Endothelial cell of umbilical vein (primary cell): Measurements from ENCODE around the gene PSMC1. TPM values are rescaled to one million over a fixed set of nuclear protein-coding genes. Genes with fewer than 3 reads are reported as not detected.

Experiments used
- BruUV-seq: library from RNA; stranded (reverse); fragments of 400-500 nt; replicated peaks from 2 replicates; lab custom pipeline; 2021; lab: Mats Ljungman, UMichigan
- CTCF ChIA-PET: fragments of 300-600, 350-600 bp; sonication (Branson Sonifier 250); formaldehyde crosslinking; loops from one replicate; lab custom pipeline; 2021; ENCODE audit warnings: antibody characterized with exemption, inconsistent platforms; lab: Charles Lee
- POLR2A ChIA-PET: fragments of 300-600, 350-600 bp; sonication (Branson Sonifier 250); formaldehyde crosslinking; loops from one replicate; lab custom pipeline; 2021; ENCODE audit warnings: antibody characterized with exemption, inconsistent platforms; lab: Charles Lee
- DNase-seq: peaks from one replicate; pipeline ENCODE4 v3.0.0-alpha.2; 2011; ENCODE audit warnings: low read depth, low spot score
- FAIRE-seq: peaks from 2 replicates; lab custom pipeline; 2011; peaks lifted over from hg19 to GRCh38; lab: Jason Lieb, UNC
- H2AFZ ChIP-seq: 2 replicates; pipeline ENCODE4 v1.6.0; 2012; ENCODE audit warnings: low read depth, low read length, control low read depth, inconsistent platforms
- H3K27ac ChIP-seq: 2 replicates; pipeline ENCODE4 v1.5.1; 2011; ENCODE audit warnings: low read depth, mild to moderate bottlenecking, control low read depth, low read length, moderate library complexity; ENCODE audit not compliant: insufficient read depth
- H3K27me3 ChIP-seq, 2 experiments: 2 replicates each; pipeline versions ENCODE4 v1.6.0 to v1.6.1; 2011; ENCODE audit warnings: low read length in 2 of 2, mixed read lengths in 1 of 2; ENCODE audit not compliant: control insufficient read depth in 2 of 2, insufficient read depth in 2 of 2
- H3K36me3 ChIP-seq, 2 experiments: 2 replicates in 1 of 2; 3 replicates in 1 of 2; pipeline ENCODE4 v1.5.1; 2011; ENCODE audit warnings: low read length in 2 of 2, mild to moderate bottlenecking in 1 of 2, moderate library complexity in 1 of 2; ENCODE audit not compliant: control insufficient read depth in 2 of 2, insufficient read depth in 2 of 2; ENCODE audit errors: extremely low read depth in 1 of 2
- H3K4me1 ChIP-seq: 3 replicates; pipeline ENCODE4 v1.5.1; 2011; ENCODE audit warnings: mild to moderate bottlenecking, low read length; ENCODE audit not compliant: control insufficient read depth, insufficient read depth; ENCODE audit errors: extremely low read depth
- H3K4me2 ChIP-seq: 2 replicates; pipeline ENCODE4 v1.6.1; 2011; ENCODE audit warnings: low read length, control low read depth, mixed read lengths; ENCODE audit not compliant: insufficient read depth
- H3K4me3 ChIP-seq, 3 experiments: fragments of 200-600 bp in 1 of 3; sonication (generic), shearing (Covaris generic) in 1 of 3; replicated peaks in 1 of 3; 2 replicates each; pipeline ENCODE4 v1.5.1; 2011 to 2016; ENCODE audit warnings: control low read depth in 3 of 3, low read length in 3 of 3, mild to moderate bottlenecking in 2 of 3, inconsistent platforms in 1 of 3, low read depth in 1 of 3, moderate library complexity in 1 of 3; ENCODE audit not compliant: insufficient read depth in 1 of 3
- H3K79me2 ChIP-seq: 2 replicates; pipeline ENCODE4 v1.6.0; 2012; ENCODE audit warnings: low read length, inconsistent platforms; ENCODE audit not compliant: control insufficient read depth, insufficient read depth
- H3K9ac ChIP-seq: replicated peaks from 2 replicates; pipeline ENCODE3; 2011; ENCODE audit warnings: low read length, control low read depth; ENCODE audit not compliant: insufficient read depth; ENCODE audit errors: extremely low read depth
- H3K9me1 ChIP-seq: replicated peaks from 3 replicates; pipeline ENCODE4 v1.6.0; 2011; ENCODE audit warnings: mild to moderate bottlenecking, low read length; ENCODE audit not compliant: control insufficient read depth, insufficient read depth; ENCODE audit errors: extremely low read depth
- H3K9me3 ChIP-seq: replicated peaks from 2 replicates; pipeline ENCODE4 v1.5.1; 2012; ENCODE audit warnings: low read length, inconsistent platforms; ENCODE audit not compliant: control insufficient read depth, insufficient read depth
- H4K20me1 ChIP-seq: replicated peaks from 2 replicates; pipeline ENCODE3; 2011; ENCODE audit warnings: mild to moderate bottlenecking, low read length; ENCODE audit not compliant: control insufficient read depth, insufficient read depth; ENCODE audit errors: extremely low read depth
- CTCF ChIP-seq, 2 donors: IDR thresholded peaks; 1 replicate in 1 of 2; 2 replicates in 1 of 2; pipeline ENCODE4 v1.5.1; 2011; ENCODE audit warnings: low read length in 2 of 2, mild to moderate bottlenecking in 2 of 2, moderate library complexity in 2 of 2, control low read depth in 1 of 2, inconsistent platforms in 1 of 2, low read depth in 1 of 2; ENCODE audit not compliant: insufficient read depth in 1 of 2; ENCODE audit errors: extremely low read depth in 1 of 2
- GATA2 ChIP-seq: IDR thresholded peaks from 2 replicates; pipeline ENCODE4 v1.7.0; 2011; ENCODE audit warnings: low read depth, mild to moderate bottlenecking, moderate library complexity, mixed read lengths, low read length; ENCODE audit not compliant: insufficient read length, insufficient read depth
- MYC ChIP-seq: IDR thresholded peaks from one replicate; pipeline ENCODE4 v1.6.1; 2011; ENCODE audit warnings: mild to moderate bottlenecking, low read depth, low read length
- POLR2AphosphoS5 ChIP-seq: IDR thresholded peaks from 2 replicates; pipeline ENCODE4 v1.6.1; 2012; ENCODE audit warnings: low read depth, mild to moderate bottlenecking, control low read depth, low read length, moderate library complexity; ENCODE audit not compliant: insufficient read depth
- dilution Hi-C: fragments of 300-500 bp; cut with MboI; formaldehyde crosslinking; loops from one replicate; pipeline ENCODE4 v1.15.0; 2019; ENCODE audit warnings: low sequenced_read_pairs; ENCODE audit not compliant: extremely low pct_ligation_motif_present
- intact Hi-C: fragments of 100-400 bp; cut with micrococcal nuclease; formaldehyde crosslinking; loops from one replicate; pipeline ENCODE4 v1.10.0; 2022
- polyA plus RNA-seq, 4 experiments: library from polyadenylated mRNA; depleted of rRNA in 3 of 4; stranded (reverse) in 3 of 4; unstranded in 1 of 4; fragments of >200 nt; gene quantifications; 2 replicates each; pipeline versions ENCODE4 v1.2.1 to v1.2.3, GENCODE V29; 2011 to 2012; ENCODE audit warnings: missing spikeins in 1 of 4
- total RNA-seq: library from RNA; stranded (reverse); gene quantifications from 2 replicates; pipeline ENCODE4 v1.2.3, GENCODE V29; 2021

Gene PSMC1
- total and polyA plus RNA-seq, 2 donors (not counting 3 experiments of a cell fraction or from before 2014, with no cell fraction given): 77.4 to 129 TPM

- CTCF ChIA-PET: interaction anchor here (1.9 kb wide), 1 partner anchor 12 kb away, joined by 5 read pairs; no protein-coding TSS in a partner anchor
- FAIRE-seq (no peak), DNase-seq (no peak)
- Histone ChIP-seq H3K9me3 (no peaks in the 10 kb centered on the region), H3K4me1 (peaks cover 35% of the 10 kb centered on the region), H3K27me3 (no peaks in the 10 kb centered on the region), H4K20me1 (no peaks in the 10 kb centered on the region), H3K4me2 (no peak overlapping the region), H3K27ac (no peak overlapping the region), H3K79me2 (peaks cover 2% of the 10 kb centered on the region), H3K9me1 (no peaks in the 10 kb centered on the region), H2AFZ (no peak overlapping the region), H3K9ac (no peak overlapping the region), H3K36me3 (peaks cover 12% of the 10 kb centered on the region in 2 experiments), H3K4me3 (no peak overlapping the region)
- POLR2A ChIA-PET: no interaction called here
- intact Hi-C loops (no loop called here), dilution Hi-C loops (no loop called here)
- BruUV-seq: no TSS peak
- TF ChIP-seq CTCF (IDR thresholded peaks at IDR 0.05; ENCODE audit: extremely low read depth in 1 of 2, insufficient read depth in 1 of 2, low read depth in 1 of 2, low read length in 2 of 2): no peak
- no peak for TF ChIP-seq POLR2AphosphoS5
- no peak for TF ChIP-seq MYC
- TF ChIP-seq GATA2: no peak
Measured at GRCh38 chr14:90277581-90278198, 21.3 kb downstream of the PSMC1 start.
